GM18870 (cell line): ENCODE measurements around the gene SLC22A12.

Source experiments
- ATAC-seq: cut with Tn5 transposase; IDR thresholded peaks from one replicate; pipeline ENCODE4 v1.9.1; 2021; ENCODE audit warnings: moderate library complexity; ENCODE audit not compliant: unreplicated experiment

The SLC22A12 gene

GRCh38 chr11:64620381-64620971, 29.5 kb downstream of the SLC22A12 start:
- no peak for ATAC-seq

- no peak for ATAC-seq
These were observed 30.4 kb downstream of the SLC22A12 start for GRCh38 chr11:64621283-64622019.

GRCh38 chr11:64622681-64623080, 31.7 kb downstream of the SLC22A12 start:
- ATAC-seq: no peak

- ATAC-seq: no peak
These were observed 34.0 kb downstream of the SLC22A12 start for GRCh38 chr11:64624883-64625481.

- ATAC-seq: no peak
These were observed 35.6 kb downstream of the SLC22A12 start for GRCh38 chr11:64626637-64627036.

GRCh38 chr11:64627371-64627770, 36.4 kb downstream of the SLC22A12 start:
- no peak for ATAC-seq

GRCh38 chr11:64628596-64628995, 37.6 kb downstream of the SLC22A12 start:
- no peak for ATAC-seq

GRCh38 chr11:64629103-64629502, 38.1 kb downstream of the SLC22A12 start:
- ATAC-seq: no peak

GRCh38 chr11:64629796-64630562, 39.0 kb downstream of the SLC22A12 start:
- no peak for ATAC-seq

- ATAC-seq: no peak
These were observed 40.7 kb downstream of the SLC22A12 start for GRCh38 chr11:64631675-64632074.

- no peak for ATAC-seq
These were observed 41.2 kb downstream of the SLC22A12 start for GRCh38 chr11:64632237-64632636.

- ATAC-seq: no peak
These were observed 41.6 kb downstream of the SLC22A12 start for GRCh38 chr11:64632654-64633053.

- no peak for ATAC-seq
These were observed 42.6 kb downstream of the SLC22A12 start for GRCh38 chr11:64633555-64634159.

GRCh38 chr11:64637334-64638017, 46.5 kb downstream of the SLC22A12 start:
- no peak for ATAC-seq

- no peak for ATAC-seq
These were observed 47.1 kb downstream of the SLC22A12 start for GRCh38 chr11:64638018-64638665.

GRCh38 chr11:64638829-64639228, 47.8 kb downstream of the SLC22A12 start:
- no peak for ATAC-seq

GRCh38 chr11:64639885-64640284, 48.9 kb downstream of the SLC22A12 start:
- ATAC-seq: no peak

GRCh38 chr11:64641596-64642417, 50.8 kb downstream of the SLC22A12 start:
- ATAC-seq: no peak

- no peak for ATAC-seq
These were observed 51.4 kb downstream of the SLC22A12 start for GRCh38 chr11:64642418-64642735.
